OCI-LY1 (cell line): ENCODE results near the gene STAB1.

Experiments used
- H2AFZ ChIP-seq: fragments of 200-600 bp; sonication (generic), shearing (Covaris generic); 2 replicates; pipeline ENCODE4 v1.6.0; 2014; ENCODE audit warnings: antibody characterized with exemption, mild to moderate bottlenecking, low read length
- H3F3A ChIP-seq: fragments of 200-600 bp; sonication (generic), shearing (Covaris generic); 2 replicates; pipeline ENCODE4 v1.6.0; 2014; ENCODE audit warnings: mild to moderate bottlenecking, antibody characterized with exemption, low read length, moderate library complexity; ENCODE audit not compliant: insufficient read depth
- H3K27ac ChIP-seq: fragments of 200-600 bp; sonication (generic); 2 replicates; pipeline ENCODE4 v1.5.1; 2014; ENCODE audit warnings: low read length, mixed run types, mild to moderate bottlenecking, low read depth; ENCODE audit not compliant: poor library complexity, severe bottlenecking
- H3K27me3 ChIP-seq: fragments of 200-600 bp; sonication (generic); 2 replicates; pipeline ENCODE4 v1.6.0; 2014; ENCODE audit warnings: antibody characterized with exemption, mild to moderate bottlenecking, low read length, moderate library complexity; ENCODE audit not compliant: insufficient read depth
- H3K36me3 ChIP-seq: fragments of 200-600 bp; sonication (generic); 2 replicates; pipeline ENCODE4 v1.6.1; 2014; ENCODE audit warnings: mild to moderate bottlenecking, antibody characterized with exemption, low read length, moderate library complexity, mixed read lengths; ENCODE audit not compliant: insufficient read depth
- H3K4me1 ChIP-seq: fragments of 200-600 bp; sonication (generic); 2 replicates; pipeline ENCODE4 v1.5.1; 2014; ENCODE audit warnings: mild to moderate bottlenecking, low read length, moderate library complexity; ENCODE audit not compliant: insufficient read depth, severe bottlenecking
- H3K4me2 ChIP-seq: fragments of 200-600 bp; sonication (generic), shearing (Covaris generic); 2 replicates; pipeline ENCODE4 v1.6.1; 2014; ENCODE audit warnings: low read length
- H3K4me3 ChIP-seq: fragments of 200-600 bp; sonication (generic); 2 replicates; pipeline ENCODE4 v1.5.1; 2014; ENCODE audit warnings: low read length, low read depth, mild to moderate bottlenecking, mixed read lengths; ENCODE audit not compliant: poor library complexity, severe bottlenecking
- H3K79me2 ChIP-seq: fragments of 200-600 bp; shearing (Covaris generic); 2 replicates; pipeline ENCODE4 v1.6.1; 2016; ENCODE audit warnings: mixed run types, low read length, mixed read lengths; ENCODE audit not compliant: insufficient read depth
- H3K9ac ChIP-seq: fragments of 200-600 bp; sonication (generic), shearing (Covaris generic); 2 replicates; pipeline ENCODE4 v1.6.1; 2014; ENCODE audit warnings: mild to moderate bottlenecking, low read length, mixed read lengths
- H3K9me2 ChIP-seq: fragments of 200-600 bp; sonication (generic), shearing (Covaris generic); 2 replicates; pipeline ENCODE4 v1.6.1; 2014; ENCODE audit warnings: low read depth, mild to moderate bottlenecking, low read length, mixed read lengths
- H3K9me3 ChIP-seq: fragments of 200-600 bp; shearing (Covaris generic); 2 replicates; pipeline ENCODE4 v1.6.1; 2014; ENCODE audit warnings: low read length, mixed read lengths
- H4K20me1 ChIP-seq: fragments of 200-600 bp; sonication (generic), shearing (Covaris generic); 2 replicates; pipeline ENCODE4 v1.6.0; 2016; ENCODE audit warnings: mild to moderate bottlenecking, low read length; ENCODE audit not compliant: insufficient read depth
- EZH2 ChIP-seq: fragments of 200-600 bp; sonication (generic), shearing (Covaris generic); IDR thresholded peaks from 2 replicates; pipeline ENCODE4 v1.8.0; 2017; ENCODE audit warnings: borderline replicate concordance, mixed run types, mild to moderate bottlenecking, antibody characterized with exemption, low read length, moderate library complexity, mixed read lengths
- TF ChIP-seq, protein P1 (sequence below): fragments of 200-600 bp; sonication (generic), shearing (Covaris generic); IDR thresholded peaks from 2 replicates; pipeline ENCODE4 v1.5.1; 2017; ENCODE audit warnings: mild to moderate bottlenecking, antibody characterized with exemption, low read length, moderate library complexity, mixed read lengths

Gene STAB1

DNA sequence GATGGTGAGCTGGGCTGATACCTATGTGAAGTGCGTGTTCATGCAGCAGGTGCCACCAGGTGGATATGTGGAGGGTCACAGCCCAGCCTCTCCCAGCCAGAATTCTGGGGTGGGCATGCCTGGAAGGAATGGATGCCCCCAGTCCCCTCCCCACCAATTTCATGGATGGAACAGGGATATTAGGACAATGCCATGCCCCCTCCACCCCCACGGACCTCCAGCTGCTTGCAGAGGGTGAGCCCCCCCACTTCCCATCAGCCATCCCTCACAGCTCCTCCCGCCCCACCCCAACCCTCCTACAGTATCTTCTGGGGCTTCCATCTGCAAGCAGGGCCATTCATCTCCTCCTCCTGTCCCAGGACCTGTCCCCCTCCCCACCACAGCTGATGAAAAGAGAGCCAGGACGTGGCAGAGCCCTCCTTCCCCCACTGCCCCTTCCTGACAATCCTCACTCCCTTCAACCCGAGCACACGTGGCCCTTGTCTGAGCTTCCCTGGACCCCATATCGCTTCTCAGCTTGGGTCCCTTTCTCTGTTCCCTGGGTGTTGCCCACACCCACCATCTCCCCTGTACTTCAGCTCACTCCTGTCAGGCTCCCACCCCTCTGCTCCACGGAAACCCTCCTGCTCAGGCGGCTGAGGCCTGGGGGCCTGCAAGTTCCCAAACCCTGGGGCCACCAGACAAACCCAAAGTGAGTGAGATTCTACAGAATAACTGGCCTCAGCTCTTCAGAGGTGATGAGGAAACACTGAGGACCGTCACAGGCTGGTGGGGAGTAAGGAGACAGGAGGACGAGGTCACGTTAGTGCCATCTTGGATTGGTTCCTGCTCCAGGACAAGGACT is 47.4 kb upstream of the STAB1 start:
- peaks cover 4% of the 10 kb centered on the region; the same call in 1 of the 2 replicates for H3K27me3 ChIP-seq
- no peaks in the 10 kb centered on the region for H3K9me2 ChIP-seq
- H3K4me2 ChIP-seq, result no peak overlapping the region
- no peak overlapping the region for H3K9ac ChIP-seq
- H4K20me1 ChIP-seq, result no peaks in the 10 kb centered on the region
- H3K4me1 ChIP-seq, result peaks cover 11% of the 10 kb centered on the region
- H3K79me2 ChIP-seq, result no peaks in the 10 kb centered on the region
- no peak overlapping the region for H3K27ac ChIP-seq
- no peak overlapping the region for H3K4me3 ChIP-seq
- no peaks in the 10 kb centered on the region for H3K36me3 ChIP-seq
- H3K9me3 ChIP-seq, result no peaks in the 10 kb centered on the region
- TF ChIP-seq, protein P1, sequence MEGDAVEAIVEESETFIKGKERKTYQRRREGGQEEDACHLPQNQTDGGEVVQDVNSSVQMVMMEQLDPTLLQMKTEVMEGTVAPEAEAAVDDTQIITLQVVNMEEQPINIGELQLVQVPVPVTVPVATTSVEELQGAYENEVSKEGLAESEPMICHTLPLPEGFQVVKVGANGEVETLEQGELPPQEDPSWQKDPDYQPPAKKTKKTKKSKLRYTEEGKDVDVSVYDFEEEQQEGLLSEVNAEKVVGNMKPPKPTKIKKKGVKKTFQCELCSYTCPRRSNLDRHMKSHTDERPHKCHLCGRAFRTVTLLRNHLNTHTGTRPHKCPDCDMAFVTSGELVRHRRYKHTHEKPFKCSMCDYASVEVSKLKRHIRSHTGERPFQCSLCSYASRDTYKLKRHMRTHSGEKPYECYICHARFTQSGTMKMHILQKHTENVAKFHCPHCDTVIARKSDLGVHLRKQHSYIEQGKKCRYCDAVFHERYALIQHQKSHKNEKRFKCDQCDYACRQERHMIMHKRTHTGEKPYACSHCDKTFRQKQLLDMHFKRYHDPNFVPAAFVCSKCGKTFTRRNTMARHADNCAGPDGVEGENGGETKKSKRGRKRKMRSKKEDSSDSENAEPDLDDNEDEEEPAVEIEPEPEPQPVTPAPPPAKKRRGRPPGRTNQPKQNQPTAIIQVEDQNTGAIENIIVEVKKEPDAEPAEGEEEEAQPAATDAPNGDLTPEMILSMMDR, result no peak
- TF ChIP-seq EZH2, result no peak
- H3F3A ChIP-seq, result no peaks in the 10 kb centered on the region
- H2AFZ ChIP-seq, result no peak overlapping the region

DNA sequence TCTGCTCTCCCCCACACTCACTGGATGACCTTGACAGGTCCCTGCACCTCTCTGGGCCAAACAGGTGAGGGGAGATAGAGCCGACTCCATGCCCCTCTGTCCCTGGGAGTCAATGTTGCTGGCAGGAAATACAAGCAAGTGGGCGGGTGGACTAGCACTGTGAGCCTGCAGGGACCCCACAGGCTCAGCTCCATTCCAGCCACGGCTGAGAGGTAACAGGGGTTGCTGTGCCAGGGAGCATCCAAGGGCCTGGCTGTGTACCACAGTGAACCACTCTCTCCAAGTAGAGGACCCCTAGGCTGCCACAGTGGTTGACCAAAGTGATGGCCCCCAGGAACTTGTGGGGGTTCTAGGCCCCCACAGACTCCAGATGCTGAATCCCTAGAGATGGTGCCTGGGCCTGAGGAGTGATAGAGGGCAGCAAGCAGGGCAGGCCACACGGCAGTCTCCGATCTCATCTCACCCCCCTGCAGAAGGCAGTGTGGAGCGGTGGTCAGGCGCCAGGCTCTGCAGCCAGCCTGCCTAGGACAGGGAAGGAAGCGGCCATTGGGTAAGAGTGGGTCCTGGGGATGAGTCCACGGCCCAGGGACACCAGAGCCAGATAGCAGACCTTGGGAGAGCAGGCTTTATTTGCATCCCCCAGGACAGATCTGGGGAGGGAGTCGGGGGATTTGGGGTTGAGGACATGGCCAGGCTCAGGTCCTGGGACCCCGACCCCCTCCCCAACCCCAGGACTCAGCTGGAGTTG is 44.5 kb upstream of the STAB1 start:
- Histone ChIP-seq H4K20me1 (no peaks in the 10 kb centered on the region), H3K9me3 (no peaks in the 10 kb centered on the region), H3K79me2 (no peaks in the 10 kb centered on the region), H3K9me2 (no peaks in the 10 kb centered on the region), H3K36me3 (no peaks in the 10 kb centered on the region), H3K9ac (no peak overlapping the region), H3K27me3 (no peaks in the 10 kb centered on the region), H2AFZ (no peak overlapping the region), H3K4me3 (no peak overlapping the region), H3K27ac (no peak overlapping the region), H3K4me1 (peaks cover 10% of the 10 kb centered on the region), H3F3A (no peaks in the 10 kb centered on the region), H3K4me2 (no peak overlapping the region)
- TF ChIP-seq EZH2, result no peak
- TF ChIP-seq, protein P1, result no peak

DNA sequence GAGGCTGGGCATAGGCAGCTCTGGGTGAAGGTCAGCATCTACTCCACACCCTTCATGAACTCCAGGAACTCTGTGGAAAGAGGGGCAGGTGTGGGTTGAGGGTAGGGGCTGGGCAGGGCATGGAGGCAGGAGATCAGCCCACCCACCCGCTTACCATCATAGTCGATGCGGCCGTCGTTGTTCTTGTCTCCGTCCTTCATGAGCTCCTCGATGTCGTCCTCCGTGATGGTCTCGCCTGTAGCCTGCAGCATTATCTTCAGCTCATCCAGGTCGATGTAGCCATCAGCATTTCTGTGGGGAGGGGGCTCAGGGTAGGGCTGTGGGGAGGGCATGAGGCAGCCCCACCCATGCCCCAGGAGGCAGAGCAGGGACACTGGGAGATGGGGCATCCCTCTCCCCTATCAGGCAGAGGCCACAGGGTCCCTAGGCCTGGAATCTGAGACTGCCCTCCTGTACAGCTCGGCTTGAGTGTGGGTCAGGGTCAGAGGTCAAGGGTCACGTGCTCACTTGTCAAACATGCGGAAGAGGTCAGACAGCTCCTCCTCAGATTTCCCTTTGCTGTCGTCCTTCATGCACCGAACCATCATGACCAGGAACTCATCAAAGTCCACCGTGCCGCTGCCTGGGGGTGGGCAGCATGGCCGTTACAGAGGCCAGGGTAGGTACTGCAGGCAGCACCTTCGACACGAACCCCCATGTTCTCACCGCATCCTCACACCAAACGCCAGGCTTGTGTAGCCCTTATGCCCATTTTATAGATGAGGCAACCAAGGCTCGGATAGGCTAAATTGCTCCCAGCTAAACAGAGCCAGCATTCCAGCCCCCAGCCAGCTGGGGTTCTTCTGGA is 43.7 kb upstream of the STAB1 start:
- H3K9me2 ChIP-seq, result no peaks in the 10 kb centered on the region
- no peaks in the 10 kb centered on the region for H3K36me3 ChIP-seq
- H3K79me2 ChIP-seq, result 0 out of 2 replicates have a peak, but pooled peaks cover 4% of the 10 kb centered on the region
- H3K4me1 ChIP-seq, result peaks cover 14% of the 10 kb centered on the region
- H4K20me1 ChIP-seq, result no peaks in the 10 kb centered on the region
- H2AFZ ChIP-seq, result no peak overlapping the region
- no peak overlapping the region for H3K4me2 ChIP-seq
- H3K9me3 ChIP-seq, result no peaks in the 10 kb centered on the region
- H3K4me3 ChIP-seq, result no peak overlapping the region
- no peaks in the 10 kb centered on the region for H3K27me3 ChIP-seq
- no peaks in the 10 kb centered on the region for H3F3A ChIP-seq
- no peak overlapping the region for H3K27ac ChIP-seq
- no peak overlapping the region for H3K9ac ChIP-seq
- TF ChIP-seq, protein P1, result no peak
- TF ChIP-seq EZH2, result no peak
